GM18511 (cell line): ENCODE measurements around the gene MACROD2.

ENCODE experiments used
- ATAC-seq: cut with Tn5 transposase; IDR thresholded peaks from one replicate; pipeline ENCODE4 v1.9.1; 2021; ENCODE audit warnings: mild to moderate bottlenecking, moderate library complexity; ENCODE audit not compliant: unreplicated experiment

MACROD2 gene

GRCh38 chr20:15716256-15716655 is 1720.9 kb downstream of the MACROD2 start:
- ATAC-seq: no peak

- no peak for ATAC-seq
Measured at GRCh38 chr20:15726416-15726815, 1731.1 kb downstream of the MACROD2 start.

GRCh38 chr20:15734052-15734451 is 1738.7 kb downstream of the MACROD2 start:
- ATAC-seq: no peak

GRCh38 chr20:15739035-15739434 is 1743.7 kb downstream of the MACROD2 start:
- ATAC-seq: no peak

GRCh38 chr20:15740046-15740775 is 1744.9 kb downstream of the MACROD2 start:
- ATAC-seq: no peak

- no peak for ATAC-seq
Measured at GRCh38 chr20:15742087-15742486, 1746.8 kb downstream of the MACROD2 start.

- no peak for ATAC-seq
Measured at GRCh38 chr20:15742627-15743026, 1747.3 kb downstream of the MACROD2 start.

- no peak for ATAC-seq
Measured at GRCh38 chr20:15756002-15756753, 1760.9 kb downstream of the MACROD2 start.

- ATAC-seq: no peak
Measured at GRCh38 chr20:15756754-15757115, 1761.4 kb downstream of the MACROD2 start.

GRCh38 chr20:15759594-15759993 is 1764.3 kb downstream of the MACROD2 start:
- no peak for ATAC-seq

GRCh38 chr20:15760001-15760621 is 1764.8 kb downstream of the MACROD2 start:
- ATAC-seq: no peak

- no peak for ATAC-seq
Measured at GRCh38 chr20:15763366-15763765, 1768.0 kb downstream of the MACROD2 start.

GRCh38 chr20:15767586-15767985 is 1772.3 kb downstream of the MACROD2 start:
- no peak for ATAC-seq

- ATAC-seq: no peak
Measured at GRCh38 chr20:15767999-15768741, 1772.9 kb downstream of the MACROD2 start.

- ATAC-seq: no peak
Measured at GRCh38 chr20:15772826-15773225, 1777.5 kb downstream of the MACROD2 start.

- ATAC-seq: no peak
Measured at GRCh38 chr20:15774926-15775325, 1779.6 kb downstream of the MACROD2 start.

GRCh38 chr20:15776770-15777466 is 1781.6 kb downstream of the MACROD2 start:
- ATAC-seq: no peak

GRCh38 chr20:15784020-15784419 is 1788.7 kb downstream of the MACROD2 start:
- no peak for ATAC-seq

- no peak for ATAC-seq
Measured at GRCh38 chr20:15789079-15789478, 1793.8 kb downstream of the MACROD2 start.

- ATAC-seq: no peak
Measured at GRCh38 chr20:15792855-15793254, 1797.5 kb downstream of the MACROD2 start.

GRCh38 chr20:15794409-15794808 is 1799.1 kb downstream of the MACROD2 start:
- no peak for ATAC-seq
